CD4-positive, alpha-beta memory T cell (primary cell): Measurements from ENCODE around the gene MSANTD1. TPM values are rescaled to one million over a fixed set of nuclear protein-coding genes. Genes with fewer than 3 reads are reported as not detected.

Source experiments
- CTCF ChIA-PET: fragments of 350-600 bp; sonication (Branson Sonifier 250); formaldehyde crosslinking; loops from one replicate; lab custom pipeline; 2021; ENCODE audit warnings: inconsistent platforms; ENCODE audit not compliant: partially characterized antibody; lab: Charles Lee
- POLR2A ChIA-PET: fragments of 350-600 bp; sonication (Branson Sonifier 250); formaldehyde crosslinking; loops from one replicate; lab custom pipeline; 2021; ENCODE audit not compliant: partially characterized antibody; lab: Charles Lee
- DNase-seq, 5 donors: peaks; one replicate each; pipeline versions ENCODE4 v3.0.0 to v3.0.0-alpha.2; 2020 to 2022; ENCODE audit warnings: mixed read lengths in 1 of 5
- H3K27ac ChIP-seq: one replicate; pipeline ENCODE4 v1.7.0; 2013; ENCODE audit warnings: low read depth, low read length
- H3K27me3 ChIP-seq: 2 replicates; pipeline ENCODE4 v1.7.0; 2013; ENCODE audit warnings: mild to moderate bottlenecking, low read length, moderate library complexity; ENCODE audit not compliant: insufficient read depth
- H3K36me3 ChIP-seq: 2 replicates; pipeline ENCODE4 v1.7.0; 2013; ENCODE audit warnings: mild to moderate bottlenecking, low read length, moderate library complexity; ENCODE audit not compliant: insufficient read depth
- H3K4me1 ChIP-seq: 2 replicates; pipeline ENCODE4 v1.7.0; 2013; ENCODE audit warnings: mild to moderate bottlenecking, low read length, moderate library complexity; ENCODE audit not compliant: insufficient read depth
- H3K4me3 ChIP-seq, 2 donors: one replicate each; pipeline ENCODE4 v1.7.0; 2013; ENCODE audit warnings: low read length in 2 of 2, mild to moderate bottlenecking in 1 of 2
- H3K9me3 ChIP-seq, 2 donors: one replicate each; pipeline ENCODE4 v1.7.0; 2013; ENCODE audit warnings: low read length in 2 of 2, control low read depth in 1 of 2; ENCODE audit not compliant: control insufficient read depth in 1 of 2
- H3K27ac Mint-ChIP-seq, 7 donors: one replicate each; pipeline ENCODE4 v1.8.0; 2020 to 2021; ENCODE audit warnings: mixed read lengths in 7 of 7, mild to moderate bottlenecking in 6 of 7, inconsistent platforms in 3 of 7, moderate library complexity in 3 of 7
- H3K27me3 Mint-ChIP-seq, 2 donors: one replicate each; pipeline ENCODE4 v1.8.0; 2020 to 2021; ENCODE audit warnings: mixed read lengths in 2 of 2
- H3K36me3 Mint-ChIP-seq, 2 donors: one replicate each; pipeline ENCODE4 v1.8.0; 2020 to 2021; ENCODE audit warnings: mixed read lengths in 2 of 2, inconsistent platforms in 1 of 2, mild to moderate bottlenecking in 1 of 2
- H3K4me1 Mint-ChIP-seq, 4 donors: one replicate each; pipeline ENCODE4 v1.8.0; 2020 to 2021; ENCODE audit warnings: mixed read lengths in 4 of 4, mild to moderate bottlenecking in 1 of 4
- H3K4me3 Mint-ChIP-seq, 8 donors: one replicate each; pipeline ENCODE4 v1.8.0; 2020 to 2021; ENCODE audit warnings: mixed read lengths in 8 of 8, mild to moderate bottlenecking in 7 of 8, moderate library complexity in 6 of 8, inconsistent platforms in 3 of 8
- H3K9me3 Mint-ChIP-seq, 8 donors: one replicate each; pipeline ENCODE4 v1.8.0; 2020 to 2021; ENCODE audit warnings: mixed read lengths in 8 of 8, mild to moderate bottlenecking in 5 of 8, inconsistent platforms in 3 of 8, moderate library complexity in 1 of 8
- intact Hi-C: fragments of 100-400 bp; cut with micrococcal nuclease; formaldehyde crosslinking; loops from one replicate; pipeline ENCODE4 v1.15.1; 2023
- polyA plus RNA-seq, 2 donors: library from polyadenylated mRNA; unstranded; fragments of 300-500 nt; fragmentation: Illumina TruSeq; gene quantifications; one replicate each; pipeline ENCODE4 v1.2.3, GENCODE V29; 2021
- total RNA-seq, 2 experiments: library from RNA; stranded (reverse); gene quantifications; one replicate each; pipeline ENCODE4 v1.2.3, GENCODE V29; 2021

MSANTD1 gene
- total and polyA plus RNA-seq, 4 experiments from 2014 or later: 0.08 to 2.2 (median 2.0) TPM; not detected in 1

GRCh38 chr4:3288571-3289094, 39.7 kb downstream of the MSANTD1 start:
- Mint-ChIP-seq H3K27ac (no peak overlapping the region), H3K27me3 (peaks cover 10 to 12% of the 10 kb centered on the region in 2 donors), H3K4me3 (no peak overlapping the region), H3K9me3 (no peaks in the 10 kb centered on the region), H3K4me1 (peaks cover 6 to 11% (median 9%) of the 10 kb centered on the region in 4 donors), H3K36me3 (peaks cover 0 to 3% of the 10 kb centered on the region in 2 donors)
- no peaks in the 10 kb centered on the region for H3K36me3 ChIP-seq
- intact Hi-C loops: no loop called here
- no peaks in the 10 kb centered on the region for H3K27me3 ChIP-seq
- H3K4me3 ChIP-seq: no peak overlapping the region
- no peak for DNase-seq
- H3K27ac ChIP-seq: no peak overlapping the region
- ChIA-PET POLR2A (no interaction called here), CTCF (no interaction called here)
- peaks cover 9% of the 10 kb centered on the region for H3K4me1 ChIP-seq
- no peaks in the 10 kb centered on the region for H3K9me3 ChIP-seq

- POLR2A ChIA-PET: no interaction called here
- Histone ChIP-seq H3K27me3 (no peaks in the 10 kb centered on the region), H3K4me3 (no peak overlapping the region), H3K9me3 (no peaks in the 10 kb centered on the region), H3K36me3 (no peaks in the 10 kb centered on the region), H3K27ac (no peak overlapping the region), H3K4me1 (peaks cover 9% of the 10 kb centered on the region)
- Mint-ChIP-seq H3K4me3 (peak overlapping the region in 5 of 8 donors; percentile 15 to 54 (median 34)), H3K9me3 (no peaks in the 10 kb centered on the region), H3K4me1 (peaks cover 10 to 22% (median 13%) of the 10 kb centered on the region in 4 donors), H3K27me3 (peaks cover 8 to 12% of the 10 kb centered on the region in 2 donors), H3K36me3 (peaks cover 0 to 3% of the 10 kb centered on the region in 2 donors), H3K27ac (peak overlapping the region in 2 of 7 donors; percentile 19 to 62)
- CTCF ChIA-PET: no interaction called here
- DNase-seq: no peak
- intact Hi-C loops: loop anchor here (5.0 kb wide), 1 partner anchor 1283 kb away; the partner anchor contains the start of gene NELFA
Observed at GRCh38 chr4:3290476-3290875, 41.5 kb downstream of the MSANTD1 start.

GRCh38 chr4:3290889-3291321, 41.9 kb downstream of the MSANTD1 start:
- Mint-ChIP-seq H3K4me1 (peaks cover 10 to 22% (median 13%) of the 10 kb centered on the region in 4 donors), H3K4me3 (peak overlapping the region in 5 of 8 donors; percentile 15 to 54 (median 17)), H3K27ac (peak overlapping the region in 1 of 7 donors; percentile 62), H3K36me3 (peaks cover 0 to 3% of the 10 kb centered on the region in 2 donors), H3K27me3 (peaks cover 8 to 10% of the 10 kb centered on the region in 2 donors), H3K9me3 (no peaks in the 10 kb centered on the region)
- POLR2A ChIA-PET: no interaction called here
- H3K4me3 ChIP-seq: no peak overlapping the region
- H3K4me1 ChIP-seq: peaks cover 9% of the 10 kb centered on the region
- H3K27me3 ChIP-seq: no peaks in the 10 kb centered on the region
- intact Hi-C loops: loop anchor here (5.0 kb wide), 1 partner anchor 1284 kb away; the partner anchor contains the start of gene NELFA
- no peak for DNase-seq
- CTCF ChIA-PET: interaction anchor here (0.7 kb wide), 1 partner anchor 50 kb away, joined by 3 read pairs; no protein-coding TSS in a partner anchor
- no peaks in the 10 kb centered on the region for H3K9me3 ChIP-seq
- H3K36me3 ChIP-seq: no peaks in the 10 kb centered on the region
- H3K27ac ChIP-seq: no peak overlapping the region

- H3K4me1 Mint-ChIP-seq: peaks cover 10 to 28% (median 13%) of the 10 kb centered on the region in 4 donors
- peak overlapping the region in 1 of 2 donors; percentile 76 for H3K4me3 ChIP-seq
- peak overlapping the region; percentile 44 to 92 (median 84) for H3K27ac Mint-ChIP-seq
- no peaks in the 10 kb centered on the region for H3K27me3 ChIP-seq
- CTCF ChIA-PET: interaction anchor here (0.7 to 1.2 kb wide), 2 partner anchors 50 to 97 kb away, joined by 3 to 4 read pairs; no protein-coding TSS in a partner anchor
- H3K36me3 ChIP-seq: no peaks in the 10 kb centered on the region
- intact Hi-C loops: loop anchor here (5.0 kb wide), 1 partner anchor 1284 kb away; the partner anchor contains the start of gene NELFA
- H3K9me3 ChIP-seq: no peaks in the 10 kb centered on the region
- no peak overlapping the region for H3K27ac ChIP-seq
- peaks cover 8 to 9% of the 10 kb centered on the region in 2 donors for H3K27me3 Mint-ChIP-seq
- DNase-seq: no peak
- POLR2A ChIA-PET: interaction anchor here (1.5 kb wide), 1 partner anchor 95 kb away, joined by 3 read pairs; no protein-coding TSS in a partner anchor
- H3K4me1 ChIP-seq: peaks cover 9% of the 10 kb centered on the region
- H3K9me3 Mint-ChIP-seq: no peaks in the 10 kb centered on the region
- peak overlapping the region; percentile 87 to 93 (median 92) for H3K4me3 Mint-ChIP-seq
- peaks cover 0 to 3% of the 10 kb centered on the region in 2 donors for H3K36me3 Mint-ChIP-seq
Observed at GRCh38 chr4:3291411-3291968, 42.5 kb downstream of the MSANTD1 start.

- peak overlapping the region; percentile 6 to 76 for H3K4me3 ChIP-seq
- peaks cover 4 to 6% of the 10 kb centered on the region in 2 donors for H3K27me3 Mint-ChIP-seq
- peaks cover 10 to 29% (median 13%) of the 10 kb centered on the region in 4 donors for H3K4me1 Mint-ChIP-seq
- intact Hi-C loops: loop anchor here (1.0 to 5.0 kb wide), 3 partner anchors 10 to 1285 kb away; partner anchors contain the start of gene NELFA
- no peaks in the 10 kb centered on the region for H3K36me3 ChIP-seq
- peak overlapping the region; percentile 87 to 93 (median 92) for H3K4me3 Mint-ChIP-seq
- peaks cover 0 to 3% of the 10 kb centered on the region in 2 donors for H3K36me3 Mint-ChIP-seq
- H3K27ac ChIP-seq: peak overlapping the region; percentile 52
- ChIA-PET POLR2A (interaction anchor here (1.2 to 1.5 kb wide), 2 partner anchors 12 to 95 kb away, joined by 3 to 4 read pairs; no protein-coding TSS in a partner anchor), CTCF (interaction anchor here (1.2 kb wide), 1 partner anchor 98 kb away, joined by 4 read pairs; no protein-coding TSS in a partner anchor)
- peak overlapping the region; percentile 44 to 92 (median 84) for H3K27ac Mint-ChIP-seq
- peak in 3 of 5 donors; percentile 14 to 22 (median 20) for DNase-seq
- H3K27me3 ChIP-seq: no peaks in the 10 kb centered on the region
- no peaks in the 10 kb centered on the region for H3K9me3 ChIP-seq
- H3K9me3 Mint-ChIP-seq: no peaks in the 10 kb centered on the region
- H3K4me1 ChIP-seq: peaks cover 9% of the 10 kb centered on the region
Observed at GRCh38 chr4:3291969-3292570, 43.1 kb downstream of the MSANTD1 start.

- H3K4me3 ChIP-seq: peak within 1 kb of the TSS; percentile 6 to 76
- no peaks in the 10 kb centered on the region for H3K9me3 ChIP-seq
- H3K36me3 ChIP-seq: no peaks in the 10 kb centered on the region
- Mint-ChIP-seq H3K27me3 (peaks cover 3 to 4% of the 10 kb centered on the region in 2 donors), H3K4me3 (peak within 1 kb of the TSS; percentile 87 to 93 (median 92)), H3K36me3 (peaks cover 0 to 3% of the 10 kb centered on the region in 2 donors), H3K27ac (peak within 1 kb of the TSS; percentile 73 to 92 (median 84)), H3K9me3 (peaks cover 0 to 3% (median 0%) of the 10 kb centered on the region in 8 donors), H3K4me1 (peaks cover 10 to 29% (median 13%) of the 10 kb centered on the region in 4 donors)
- no peaks in the 10 kb centered on the region for H3K27me3 ChIP-seq
- H3K27ac ChIP-seq: peak within 1 kb of the TSS; percentile 52
- ChIA-PET CTCF (interaction anchor here (1.2 to 1.3 kb wide), 2 partner anchors 51 to 99 kb away, joined by 3 to 4 read pairs; no protein-coding TSS in a partner anchor), POLR2A (interaction anchor here (1.2 to 1.5 kb wide), 2 partner anchors 11 to 96 kb away, joined by 3 to 4 read pairs; no protein-coding TSS in a partner anchor)
- peaks cover 9% of the 10 kb centered on the region for H3K4me1 ChIP-seq
- peak; percentile 76 to 89 (median 78) for DNase-seq
- intact Hi-C loops: loop anchor here (1.0 to 5.0 kb wide), 3 partner anchors 10 to 1285 kb away; partner anchors contain the start of gene NELFA
Observed at GRCh38 chr4:3292571-3293400, 43.8 kb downstream of the MSANTD1 start, which contains the start of gene RGS12. TSS of gene RGS12 (plus strand) at chr4:3293021. CDS start at chr4:3316171, 23,150 bp downstream.
